Measurements from ENCODE around the gene SAG.

Gene SAG

DNA sequence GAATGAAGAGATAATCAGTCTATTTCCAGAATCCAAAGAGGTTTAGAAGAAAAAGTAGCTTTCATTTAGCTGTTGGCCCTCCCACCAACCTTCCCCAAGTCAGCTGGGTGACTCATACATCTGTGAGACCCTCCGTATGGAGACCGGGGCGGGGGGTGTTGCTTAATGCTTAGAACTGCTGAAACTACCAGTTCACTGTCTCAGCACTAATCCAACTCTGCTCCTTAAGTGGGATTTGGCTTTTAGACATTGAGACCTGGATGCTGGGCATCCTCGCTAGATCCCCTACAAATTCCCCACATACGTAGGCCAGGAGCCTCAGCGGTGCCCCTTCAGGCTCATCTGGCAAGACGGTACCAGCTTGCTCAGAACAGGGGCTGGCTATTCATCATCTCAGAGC, at the start of gene SAG:
TSS of gene SAG (plus strand) at position 252 of the 400 bp plus-strand sequence. CDS start 1,374 bp downstream, outside the sequence.
- DNase-seq: no peak

DNA sequence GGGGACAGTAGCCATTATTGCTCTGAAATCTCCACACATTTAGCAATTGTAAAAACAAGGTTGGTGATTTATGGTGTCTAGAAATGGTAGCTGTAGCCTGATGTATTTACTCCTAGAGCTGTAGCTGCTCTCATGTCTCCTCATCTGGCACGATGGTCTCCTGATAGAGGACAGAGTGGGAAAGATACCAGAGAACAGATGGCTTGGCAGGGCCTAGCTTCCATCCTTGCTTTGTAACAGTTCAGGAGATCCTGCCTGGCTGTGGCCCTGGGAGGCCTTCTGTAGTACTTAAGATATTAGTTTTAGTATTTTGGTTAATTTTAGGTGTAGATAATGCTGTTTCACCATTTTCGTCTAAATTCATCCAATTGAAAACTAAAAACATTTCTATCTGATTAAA, 49.4 kb upstream of the SAG start:
- no peak for DNase-seq

DNA sequence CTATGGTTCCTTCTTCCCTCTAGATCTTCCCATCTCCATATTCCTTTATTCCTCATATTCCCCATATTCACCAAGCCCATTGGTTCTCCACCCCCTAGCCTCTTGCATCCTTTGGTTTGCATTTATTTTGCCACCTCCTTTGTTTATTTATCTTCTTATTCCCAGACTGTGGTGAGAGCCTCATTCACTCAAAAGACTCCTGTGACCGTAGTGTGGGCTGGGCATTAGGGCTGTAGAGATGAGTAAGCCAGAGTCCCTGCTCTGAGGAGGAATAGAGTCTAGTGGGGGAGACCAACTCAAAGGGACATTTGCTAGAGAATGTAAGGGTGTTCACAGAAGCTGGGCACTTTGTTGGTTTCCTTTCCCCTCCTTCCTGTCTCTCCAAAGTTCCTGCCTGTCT, 47.9 kb upstream of the SAG start:
- DNase-seq: no peak

DNA sequence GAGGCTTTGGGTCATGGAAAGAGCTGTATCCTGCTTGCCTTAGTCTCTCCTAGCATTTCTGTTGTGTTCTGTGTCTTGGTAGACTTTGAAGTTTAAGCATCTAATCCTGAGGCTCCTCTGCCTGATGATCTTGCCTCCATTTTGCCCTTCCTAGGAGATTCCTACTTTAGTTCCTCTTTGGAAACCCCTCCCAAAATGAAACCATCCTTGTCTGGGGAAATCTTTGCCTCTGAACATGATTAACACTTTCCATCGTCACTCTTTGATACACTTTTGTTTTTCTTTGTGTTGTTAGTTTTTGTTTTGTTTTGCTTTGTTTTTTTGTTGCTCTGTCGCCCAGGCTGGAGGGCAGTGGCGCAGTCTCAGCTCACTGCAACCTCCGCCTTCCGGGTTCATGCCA, 47.0 kb upstream of the SAG start:
- DNase-seq: no peak

GRCh38 chr2:233261819-233262555, 45.6 kb upstream of the SAG start:
- no peak for DNase-seq

DNA sequence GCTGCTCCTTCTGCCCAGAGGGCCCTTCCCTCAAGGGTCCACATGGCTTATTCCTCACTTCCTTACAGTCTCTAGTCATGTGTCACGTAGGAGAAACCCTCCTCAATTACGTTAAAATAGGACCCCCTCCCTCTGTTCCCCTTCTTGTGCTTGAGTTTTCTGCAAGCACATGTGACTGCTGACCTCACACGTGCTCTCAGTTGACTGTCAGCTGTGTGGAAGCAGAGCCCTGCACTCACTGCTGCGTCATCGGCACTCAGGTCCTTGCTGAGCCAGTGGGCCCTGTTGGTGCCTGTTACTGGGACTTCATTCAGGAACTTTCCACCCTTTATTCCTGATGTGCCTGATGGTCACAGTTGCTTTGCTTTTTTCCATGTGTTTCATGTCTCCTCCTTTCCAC, 45.1 kb upstream of the SAG start:
- no peak for DNase-seq

DNA sequence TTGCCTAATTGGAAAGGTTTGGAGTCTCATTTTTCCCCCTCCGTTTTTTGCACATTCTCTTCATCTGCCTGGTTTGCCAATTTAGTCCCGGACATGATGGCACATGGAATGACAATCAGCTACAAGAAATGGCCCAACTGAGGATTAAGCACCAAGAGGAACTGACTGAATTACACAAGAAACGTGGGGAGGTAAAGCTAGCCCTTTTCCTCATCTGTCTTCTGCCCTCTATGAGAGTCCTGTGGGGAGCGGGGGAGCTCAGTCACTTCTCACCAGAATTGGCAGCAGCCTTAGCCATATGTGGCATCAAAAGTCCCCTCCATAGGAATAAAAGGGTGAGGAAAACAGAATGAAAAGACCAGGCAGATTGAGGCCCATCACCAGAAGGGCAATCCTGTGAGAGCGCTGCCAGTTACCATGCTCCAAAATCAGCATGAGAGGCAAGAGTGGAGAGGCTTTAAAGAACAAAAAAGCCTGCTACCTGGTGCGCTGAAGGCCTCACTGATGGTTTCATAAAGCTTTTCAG, 44.5 kb upstream of the SAG start:
- no peak for DNase-seq

GRCh38 chr2:233264667-233265066, 42.9 kb upstream of the SAG start:
- no peak for DNase-seq

DNA sequence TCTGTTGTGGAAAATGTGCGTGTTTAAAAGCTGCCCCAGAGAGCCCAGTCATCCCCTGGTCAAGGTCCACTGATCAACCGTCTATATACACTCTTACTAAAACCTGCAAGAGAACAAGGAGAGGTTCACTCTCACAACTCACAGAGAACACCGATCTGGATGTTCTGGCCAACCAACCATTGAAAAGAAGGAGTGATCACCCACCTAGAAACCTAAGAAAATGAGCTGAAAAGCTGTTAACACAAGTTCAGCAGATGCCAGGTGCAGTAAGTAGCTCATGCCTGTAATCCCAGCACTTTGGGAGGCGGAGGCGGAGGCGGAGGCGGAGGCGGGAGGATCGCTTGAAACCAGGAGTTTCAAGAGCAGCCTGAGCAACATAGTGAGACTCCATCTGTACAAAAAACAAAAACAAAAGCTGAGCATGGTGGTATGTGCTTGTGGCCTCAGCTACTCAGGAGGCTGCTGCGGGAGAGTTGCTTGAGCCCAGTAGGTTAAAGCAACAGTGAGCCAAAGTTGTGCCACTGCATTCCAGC, 41.7 kb upstream of the SAG start:
- DNase-seq: no peak

- no peak for DNase-seq
These were observed 41.1 kb upstream of the SAG start for GRCh38 chr2:233266481-233266880.

GRCh38 chr2:233267516-233268245, 39.9 kb upstream of the SAG start:
- DNase-seq: peak; percentile 16

GRCh38 chr2:233270366-233270765, 37.2 kb upstream of the SAG start:
- DNase-seq: no peak

- DNase-seq: no peak
These were observed 36.7 kb upstream of the SAG start for GRCh38 chr2:233270951-233271350.

DNA sequence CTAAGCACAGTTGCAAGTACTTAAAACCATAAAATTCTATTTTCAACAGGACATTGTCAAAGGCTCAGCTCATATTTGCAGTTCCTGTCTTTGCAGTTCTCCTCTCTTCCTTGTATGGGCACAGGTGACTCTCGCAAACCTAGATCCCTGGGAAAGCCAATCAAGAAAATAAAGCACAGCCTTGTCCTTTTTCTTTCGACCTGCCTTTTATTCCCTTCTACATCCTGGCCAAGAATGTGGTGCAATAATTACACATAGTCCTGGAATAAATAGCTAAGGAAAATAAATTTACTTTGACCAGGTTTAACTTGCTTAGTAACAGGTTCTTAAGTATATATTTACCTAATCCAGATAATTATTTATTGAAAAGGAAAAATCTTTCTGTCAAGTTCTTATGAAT, 35.9 kb upstream of the SAG start:
- DNase-seq: no peak

DNA sequence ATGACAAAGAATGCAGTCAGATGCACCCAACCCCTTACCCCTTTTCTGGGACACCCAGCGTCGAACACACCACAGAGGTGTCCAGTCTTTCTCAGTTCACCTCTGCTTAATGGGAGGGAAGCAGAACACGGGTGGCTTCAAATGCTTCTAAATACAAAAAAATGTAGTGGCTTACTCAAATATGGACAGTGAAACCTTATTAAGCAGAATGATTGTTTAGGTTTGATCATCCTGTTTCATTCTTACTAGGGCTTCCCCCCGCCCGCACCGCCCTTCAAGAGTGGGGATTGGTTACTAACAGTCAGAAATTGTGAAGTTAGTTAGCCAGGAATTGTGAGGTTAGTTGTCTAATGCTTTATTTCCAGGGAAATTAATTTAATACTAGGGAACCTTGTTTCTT, 34.5 kb upstream of the SAG start:
- no peak for DNase-seq

GRCh38 chr2:233275223-233275622, 32.4 kb upstream of the SAG start:
- no peak for DNase-seq

DNA sequence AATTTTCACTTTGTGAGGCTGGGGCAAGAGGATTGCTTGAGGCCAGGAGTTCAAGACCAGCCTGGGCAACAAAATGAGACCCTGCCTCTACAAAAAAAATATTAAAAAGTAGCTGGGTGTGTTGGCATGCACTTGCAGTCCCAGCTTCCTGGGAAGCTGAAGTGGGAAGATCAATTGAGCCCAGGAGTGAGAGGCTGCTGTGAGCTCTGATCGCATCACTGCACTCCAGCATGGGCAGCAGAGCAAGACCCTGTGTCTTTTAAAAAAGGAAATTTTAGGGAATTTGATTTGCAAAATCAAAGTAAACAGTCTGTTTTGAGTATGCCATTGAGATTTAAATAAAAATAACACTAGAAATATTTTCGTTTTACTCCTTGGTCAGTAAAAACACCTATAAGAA, 28.7 kb upstream of the SAG start:
- no peak for DNase-seq

- no peak for DNase-seq
These were observed 27.4 kb upstream of the SAG start for GRCh38 chr2:233280114-233280693.

GRCh38 chr2:233281553-233281952, 26.1 kb upstream of the SAG start:
- DNase-seq: no peak

DNA sequence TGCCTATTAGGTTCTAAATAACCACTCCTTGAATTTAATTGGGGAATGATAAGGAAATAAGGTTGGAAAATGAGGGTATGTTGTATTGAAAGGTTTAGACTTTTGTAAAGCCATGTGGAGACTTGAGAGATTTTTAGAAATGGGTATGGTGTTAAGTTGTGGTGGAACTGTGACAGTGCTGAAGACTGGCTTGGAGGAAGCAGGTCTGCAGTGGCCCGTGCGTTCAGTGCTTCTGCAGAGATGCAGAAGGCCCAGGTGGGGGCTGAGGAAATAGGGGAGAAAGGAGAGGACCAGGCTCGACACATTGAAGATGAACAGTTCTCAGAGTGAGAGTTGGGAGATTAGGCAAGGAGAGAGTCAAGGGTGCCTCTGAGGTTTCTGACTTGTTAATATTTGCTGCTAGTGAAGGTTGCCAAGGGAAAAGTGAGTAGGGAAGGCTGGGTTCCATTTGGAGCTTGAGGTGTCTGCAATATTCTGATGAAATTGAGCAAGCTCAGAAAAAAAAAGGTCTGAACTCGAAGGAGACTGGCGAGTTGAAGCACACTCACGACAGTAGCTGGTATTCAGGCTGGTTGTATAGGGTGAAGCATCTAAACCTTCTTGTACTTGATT, 25.5 kb upstream of the SAG start:
- no peak for DNase-seq

- no peak for DNase-seq
These were observed 21.7 kb upstream of the SAG start for GRCh38 chr2:233285921-233286320.

DNA sequence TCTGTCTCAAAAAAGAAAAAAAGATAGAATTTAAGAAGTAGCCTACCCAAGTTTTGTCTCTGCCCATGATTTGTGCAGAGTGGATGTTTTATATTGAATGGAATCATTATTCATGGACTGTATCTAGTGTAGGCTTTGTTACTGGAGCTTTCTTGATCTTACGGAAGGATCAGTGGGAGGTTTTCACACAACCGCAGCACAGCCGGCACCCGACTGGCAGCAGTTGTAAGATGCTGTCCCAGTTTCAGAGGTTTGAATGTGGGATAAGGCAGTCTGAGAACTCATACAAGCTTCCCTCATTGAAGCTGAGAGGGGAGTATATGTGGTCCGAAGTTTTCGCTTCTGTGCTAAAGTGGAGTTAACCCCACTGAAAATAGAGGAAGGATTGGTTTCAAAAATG, 19.7 kb upstream of the SAG start:
- DNase-seq: no peak

DNA sequence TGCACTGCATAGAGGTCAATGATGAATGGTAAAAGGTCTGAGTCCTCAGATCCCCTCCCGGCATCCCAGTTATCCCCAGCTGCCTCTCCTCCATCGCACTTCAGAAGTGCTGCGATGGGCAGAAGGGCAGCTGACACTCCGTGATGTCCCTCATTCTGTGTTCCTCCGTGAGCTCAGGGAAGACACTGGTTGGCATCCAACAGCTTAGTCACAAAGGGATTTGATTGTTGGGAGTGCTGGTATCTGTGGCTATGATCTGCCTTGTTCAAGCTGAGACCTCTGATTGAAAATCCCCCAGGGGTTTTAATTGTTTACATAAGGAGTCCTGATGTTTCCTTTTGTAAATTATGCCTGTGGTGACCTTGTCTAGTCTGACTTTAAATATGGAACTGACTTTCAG, 19.0 kb upstream of the SAG start:
- no peak for DNase-seq
